OCI-LY7 (cell line): ENCODE data around the gene CCDC33. TPM values are rescaled to one million over a fixed set of nuclear protein-coding genes. Genes with fewer than 3 reads are reported as not detected.

Experiments used
- BruUV-seq: library from RNA; stranded (reverse); fragments of 400-500 nt; replicated peaks from 2 replicates; lab custom pipeline; 2021; lab: Mats Ljungman, UMichigan
- CTCF ChIA-PET: fragments of 300-600 bp; sonication (Branson Sonifier 250); formaldehyde crosslinking; loops from one replicate; lab custom pipeline; 2022; ENCODE audit warnings: antibody characterized with exemption; ENCODE audit not compliant: unreplicated experiment; lab: Charles Lee
- POLR2A ChIA-PET: fragments of 300-600 bp; sonication (Branson Sonifier 250); formaldehyde crosslinking; loops from one replicate; lab custom pipeline; 2022; ENCODE audit warnings: antibody characterized with exemption; lab: Charles Lee
- DNase-seq: peaks from one replicate; pipeline ENCODE4 v3.0.0-alpha.2; 2015; ENCODE audit warnings: low spot score
- H2AFZ ChIP-seq: fragments of 200-600 bp; sonication (generic), shearing (Covaris generic); 2 replicates; pipeline ENCODE4 v1.6.1; 2014; ENCODE audit warnings: mild to moderate bottlenecking, antibody characterized with exemption, low read length, moderate library complexity
- H3K27ac ChIP-seq: fragments of 200-600 bp; sonication (generic); 2 replicates; pipeline ENCODE4 v1.5.1; 2014; ENCODE audit warnings: mixed run types, low read depth, mild to moderate bottlenecking, moderate library complexity, low read length, inconsistent platforms; ENCODE audit not compliant: poor library complexity, severe bottlenecking
- H3K36me3 ChIP-seq: fragments of 200-600 bp; sonication (generic); 2 replicates; pipeline ENCODE4 v1.6.1; 2014; ENCODE audit warnings: mild to moderate bottlenecking, antibody characterized with exemption, low read length, moderate library complexity, mixed read lengths; ENCODE audit not compliant: insufficient read depth
- H3K4me1 ChIP-seq: fragments of 200-600 bp; sonication (generic); 2 replicates; pipeline ENCODE4 v1.5.1; 2014; ENCODE audit warnings: mild to moderate bottlenecking, low read length; ENCODE audit not compliant: insufficient read depth, poor library complexity, severe bottlenecking
- H3K4me2 ChIP-seq: fragments of 200-600 bp; sonication (generic); 2 replicates; pipeline ENCODE4 v1.6.1; 2014; ENCODE audit warnings: mild to moderate bottlenecking, low read length
- H3K4me3 ChIP-seq: fragments of 200-600 bp; sonication (generic); 2 replicates; pipeline ENCODE4 v1.5.1; 2014; ENCODE audit warnings: mild to moderate bottlenecking, low read depth, low read length; ENCODE audit not compliant: poor library complexity, severe bottlenecking
- H3K79me2 ChIP-seq: fragments of 200-600 bp; sonication (generic); 2 replicates; pipeline ENCODE4 v1.6.1; 2016; ENCODE audit warnings: low read depth, mild to moderate bottlenecking, low read length, moderate library complexity, mixed read lengths; ENCODE audit not compliant: insufficient read depth
- H3K9me2 ChIP-seq: fragments of 200-600 bp; sonication (generic); 2 replicates; pipeline ENCODE4 v1.6.1; 2016; ENCODE audit warnings: mild to moderate bottlenecking, low read length, mixed read lengths; ENCODE audit not compliant: insufficient read depth
- H3K9me3 ChIP-seq: fragments of 200-600 bp; sonication (generic); 2 replicates; pipeline ENCODE4 v1.6.1; 2014; ENCODE audit warnings: mild to moderate bottlenecking, mixed run types, low read length, mixed read lengths
- H4K20me1 ChIP-seq: fragments of 200-600 bp; sonication (generic); 2 replicates; pipeline ENCODE4 v1.6.1; 2014; ENCODE audit warnings: mild to moderate bottlenecking, antibody characterized with exemption, low read length, moderate library complexity, mixed read lengths; ENCODE audit not compliant: insufficient read depth
- CTCF ChIP-seq: fragments of 200-600 bp; sonication (generic); conservative IDR thresholded peaks from 2 replicates; pipeline ENCODE4 v1.5.1; 2014; ENCODE audit warnings: mild to moderate bottlenecking, antibody characterized with exemption, low read length, moderate library complexity, mixed read lengths
- EZH2phosphoT487 ChIP-seq: fragments of 200-600 bp; sonication (generic); IDR thresholded peaks from 2 replicates; pipeline ENCODE4 v1.6.1; 2018; ENCODE audit warnings: low read depth, borderline replicate concordance, mild to moderate bottlenecking, mixed run types, antibody characterized with exemption, low read length, moderate library complexity, mixed read lengths
- intact Hi-C: fragments of 100-400 bp; cut with micrococcal nuclease; formaldehyde crosslinking; loops from one replicate; pipeline ENCODE4 v1.10.0; 2022; ENCODE audit not compliant: unreplicated experiment
- total RNA-seq, 2 experiments: library from RNA; depleted of rRNA in 1 of 2; stranded (reverse); fragments of >200 nt in 1 of 2; shearing (Covaris generic) in 1 of 2; gene quantifications; 2 replicates each; pipeline ENCODE4 v1.2.3, GENCODE V29; 2014 to 2022

Gene CCDC33
- total RNA-seq, 2 experiments from 2014 or later: not detected

- POLR2A ChIA-PET: no interaction called here
- H3K4me3 ChIP-seq: no peak overlapping the region
- TF ChIP-seq CTCF (no peak), EZH2phosphoT487 (no peak)
- no peaks in the 10 kb centered on the region for H3K36me3 ChIP-seq
- H2AFZ ChIP-seq: no peak overlapping the region
- no peak overlapping the region for H3K27ac ChIP-seq
- no peaks in the 10 kb centered on the region for H4K20me1 ChIP-seq
- H3K79me2 ChIP-seq: no peaks in the 10 kb centered on the region
- no peaks in the 10 kb centered on the region for H3K9me2 ChIP-seq
- H3K4me2 ChIP-seq: no peak overlapping the region
- no peaks in the 10 kb centered on the region for H3K4me1 ChIP-seq
- no peaks in the 10 kb centered on the region for H3K9me3 ChIP-seq
- BruUV-seq: no TSS peak
- CTCF ChIA-PET: no interaction called here
- intact Hi-C loops: no loop called here
- no peak for DNase-seq
Measured at GRCh38 chr15:74245342-74245931, 9.3 kb downstream of the CCDC33 start.

GRCh38 chr15:74250266-74250665 is 14.1 kb downstream of the CCDC33 start:
- BruUV-seq: no TSS peak
- H3K4me3 ChIP-seq: no peak overlapping the region
- H3K36me3 ChIP-seq: no peaks in the 10 kb centered on the region
- TF ChIP-seq CTCF: no peak
- TF ChIP-seq EZH2phosphoT487: no peak
- ChIA-PET CTCF (no interaction called here), POLR2A (no interaction called here)
- no peaks in the 10 kb centered on the region for H3K79me2 ChIP-seq
- H3K27ac ChIP-seq: no peak overlapping the region
- H3K9me2 ChIP-seq: no peaks in the 10 kb centered on the region
- intact Hi-C loops: no loop called here
- H3K4me2 ChIP-seq: no peak overlapping the region
- H4K20me1 ChIP-seq: no peaks in the 10 kb centered on the region
- no peak for DNase-seq
- no peaks in the 10 kb centered on the region for H3K9me3 ChIP-seq
- H2AFZ ChIP-seq: no peak overlapping the region
- H3K4me1 ChIP-seq: peaks cover 6% of the 10 kb centered on the region

- intact Hi-C loops: no loop called here
- Histone ChIP-seq H4K20me1 (no peaks in the 10 kb centered on the region), H3K4me3 (no peak overlapping the region), H3K9me3 (no peaks in the 10 kb centered on the region), H3K79me2 (no peaks in the 10 kb centered on the region), H3K4me1 (peaks cover 6% of the 10 kb centered on the region), H2AFZ (no peak overlapping the region), H3K9me2 (no peaks in the 10 kb centered on the region), H3K4me2 (no peak overlapping the region), H3K27ac (no peak overlapping the region), H3K36me3 (no peaks in the 10 kb centered on the region)
- TF ChIP-seq EZH2phosphoT487: no peak
- TF ChIP-seq CTCF: no peak
- POLR2A ChIA-PET: interaction anchor here (0.7 to 1.1 kb wide), 2 partner anchors 28 to 101 kb away, joined by 3 read pairs; no protein-coding TSS in a partner anchor
- no peak for DNase-seq
- BruUV-seq: no TSS peak
- CTCF ChIA-PET: no interaction called here
Measured at GRCh38 chr15:74251131-74251811, 15.1 kb downstream of the CCDC33 start.
